ENCODE measurements around the gene IMMT.
A peak's percentile ranks its signal among the peaks of the same experiment; 100 is the strongest.
"Not testable (repeated sequence)": the region's sequence is repeated elsewhere in the genome, so short reads cannot be mapped to it uniquely, and the experiment has no call there.

Gene IMMT

DNA sequence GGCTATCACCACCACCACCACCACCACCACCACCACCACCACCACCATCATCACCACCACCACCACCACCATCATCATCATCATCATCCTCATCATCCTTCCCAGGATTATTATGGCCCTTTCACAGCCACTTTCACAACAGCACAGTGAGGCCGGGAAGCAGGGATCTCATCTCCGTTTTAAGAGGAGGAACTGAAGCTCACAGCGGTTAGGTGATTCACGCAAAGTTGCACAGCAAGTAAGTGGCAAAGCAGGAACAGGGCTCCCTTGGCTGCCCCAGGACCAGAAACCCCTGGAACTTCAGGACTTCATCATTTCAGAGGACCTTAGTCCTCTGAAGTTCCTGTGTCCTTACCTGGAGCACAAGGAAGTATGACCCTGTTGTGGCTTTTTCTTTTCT, 30.8 kb upstream of the IMMT start:
- no peak for DNase-seq (ENCODE audit: low read depth)

DNA sequence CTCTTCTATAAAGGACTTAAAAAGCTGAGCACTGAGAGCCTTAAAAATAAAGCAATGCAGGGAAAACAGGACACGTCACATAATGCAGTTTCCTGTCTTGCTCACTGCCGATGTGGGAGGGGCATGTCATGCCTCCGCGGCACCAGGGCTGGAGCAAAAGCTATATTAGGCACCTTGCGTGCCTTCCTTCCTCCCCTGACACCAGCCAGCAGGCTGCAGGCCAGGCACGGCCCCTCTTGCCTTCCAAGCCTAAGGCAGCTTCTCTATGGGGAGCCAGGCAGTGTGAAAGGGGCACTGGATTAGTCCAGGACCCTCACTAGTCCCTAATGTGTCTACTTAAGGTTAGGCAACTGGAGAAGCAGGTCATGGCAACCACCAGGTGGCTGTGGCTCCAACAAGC, 30.3 kb upstream of the IMMT start:
- no peak for DNase-seq (ENCODE audit: low read depth)

- no peak for DNase-seq (ENCODE audit: low read depth)
Measured at GRCh38 chr2:86224645-86225355, 29.5 kb upstream of the IMMT start.

DNA sequence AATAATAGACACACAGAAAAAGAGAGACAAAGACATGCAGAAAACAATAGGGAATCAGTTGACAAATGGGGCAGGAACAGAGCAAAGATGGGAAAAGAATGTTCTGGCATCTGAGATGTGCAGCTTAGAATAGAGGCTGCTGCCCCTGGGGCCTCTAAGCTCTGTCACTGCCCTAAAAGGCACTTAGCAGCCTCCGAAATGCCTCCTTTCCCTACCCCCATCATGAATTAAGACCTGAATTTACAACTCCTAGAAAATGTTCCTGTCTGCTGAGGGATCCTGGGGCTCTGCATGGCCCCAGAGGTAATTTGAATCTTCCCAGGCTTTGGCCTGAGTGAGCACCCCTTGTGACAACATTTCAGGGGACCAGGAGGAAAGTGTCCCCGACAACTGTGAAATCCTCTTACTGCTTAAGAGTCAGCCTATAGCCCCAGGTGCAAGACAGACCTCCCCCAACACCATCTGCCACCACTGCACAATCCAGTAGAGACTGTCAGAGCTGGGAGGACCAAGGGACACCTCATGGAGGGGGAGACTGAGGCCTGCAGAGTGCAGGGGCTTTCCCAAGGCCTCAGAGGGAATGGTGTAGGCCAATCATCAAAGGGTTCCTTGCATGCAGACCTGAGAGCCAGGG, 28.8 kb upstream of the IMMT start:
- DNase-seq (ENCODE audit: low read depth): no peak

GRCh38 chr2:86223140-86223926, 28.1 kb upstream of the IMMT start:
- DNase-seq (ENCODE audit: low read depth): peak; percentile 42

DNA sequence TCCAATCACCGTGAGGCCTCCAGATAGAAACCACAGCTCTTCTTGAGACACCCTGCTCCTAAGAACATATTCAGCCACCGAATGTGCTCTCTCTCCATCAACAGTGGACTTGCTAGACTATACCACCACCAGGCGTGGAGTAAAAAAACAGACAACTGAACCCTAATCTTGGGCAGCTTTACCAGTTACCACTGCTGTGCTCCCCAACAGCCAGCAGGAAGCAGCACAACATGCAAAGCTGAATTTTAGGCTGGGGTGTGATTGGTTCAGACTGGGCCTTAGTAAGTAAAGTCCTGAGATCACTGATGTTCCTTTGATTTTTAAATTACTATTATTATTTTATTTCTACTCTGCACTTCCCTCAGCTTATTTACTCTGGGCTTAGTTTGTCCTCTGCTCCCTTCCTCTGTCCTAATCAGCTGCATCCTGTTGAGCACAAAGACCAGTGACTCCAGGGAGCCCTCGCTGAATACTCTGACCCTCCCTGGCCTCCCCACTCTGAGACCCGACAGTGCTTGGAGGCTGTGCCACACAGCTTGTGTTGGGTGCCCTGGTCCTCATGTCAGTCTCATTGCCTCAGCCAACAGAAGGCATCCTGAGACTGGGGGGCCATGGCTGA, 25.9 kb upstream of the IMMT start:
- DNase-seq (ENCODE audit: low read depth): peak; percentile 55

- DNase-seq (ENCODE audit: low read depth): no peak
Measured at GRCh38 chr2:86219896-86220295, 24.6 kb upstream of the IMMT start.

DNA sequence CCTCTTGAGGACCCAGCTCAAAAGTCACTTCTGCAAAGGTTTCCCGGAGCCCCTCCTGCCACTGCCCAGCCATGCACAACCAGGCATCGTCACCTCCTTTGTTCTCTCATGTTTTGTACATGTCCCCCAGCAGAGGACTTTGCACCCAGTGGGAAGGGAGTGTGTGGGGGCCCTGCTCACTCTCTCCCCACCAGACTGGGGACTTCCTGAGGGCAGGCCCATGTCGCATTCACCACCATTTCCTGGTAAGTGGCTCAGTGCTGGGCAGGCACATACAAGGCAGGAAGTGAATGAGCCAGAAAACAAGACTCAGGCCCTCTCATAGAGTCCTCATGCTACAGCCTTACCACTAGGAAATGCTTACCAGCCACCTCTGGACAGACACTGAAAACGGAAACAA, 22.9 kb upstream of the IMMT start:
- DNase-seq (ENCODE audit: low read depth): no peak

DNA sequence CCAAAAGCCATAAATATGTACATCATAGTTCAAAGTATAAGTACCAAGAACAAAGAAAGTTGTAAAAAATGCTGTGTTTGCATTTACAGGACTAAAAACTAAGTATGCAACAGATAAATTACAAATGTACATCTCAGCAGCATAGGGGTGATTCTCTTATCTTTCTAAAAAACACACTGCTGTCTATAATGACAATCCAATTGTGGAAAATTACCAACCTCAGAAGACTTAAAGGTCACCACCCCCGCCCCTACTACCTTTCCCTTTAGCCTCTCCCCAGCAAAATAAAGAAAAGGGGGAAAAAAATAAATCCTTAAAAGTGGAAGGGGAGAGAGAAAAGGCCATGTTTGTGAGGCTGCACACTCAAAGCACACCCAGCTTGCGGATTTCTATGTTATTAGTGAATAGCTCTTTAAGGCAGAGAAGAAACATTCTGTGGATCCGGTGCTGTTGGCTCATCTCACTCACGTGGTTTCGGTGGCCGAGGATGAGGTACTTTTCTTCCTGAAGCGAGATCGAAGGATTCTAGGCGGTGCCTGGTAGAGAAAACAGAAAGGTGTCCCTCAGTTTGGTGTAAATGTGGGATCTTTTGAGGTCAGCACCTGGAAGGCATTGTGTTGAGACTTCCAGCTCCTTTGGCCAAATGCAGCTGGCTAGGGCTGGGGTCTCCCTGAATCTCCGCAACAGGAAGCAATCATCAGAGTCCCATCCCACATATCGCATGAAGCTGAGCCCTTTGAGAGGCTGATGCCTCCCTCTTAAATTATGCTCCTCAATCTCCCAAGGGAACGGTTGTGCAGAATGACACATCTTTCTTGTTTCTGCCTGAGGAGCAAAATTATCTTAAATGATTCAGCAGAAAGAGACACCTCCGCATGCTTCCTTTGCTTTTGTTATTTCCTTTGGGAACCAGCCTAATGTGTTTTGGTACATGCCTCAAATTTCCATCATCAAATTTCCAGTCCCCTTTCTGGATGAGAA, 21.6 kb upstream of the IMMT start:
- DNase-seq (ENCODE audit: low read depth): peak; percentile 39

GRCh38 chr2:86214503-86214832, 19.2 kb upstream of the IMMT start:
- no peak for DNase-seq (ENCODE audit: low read depth)

DNA sequence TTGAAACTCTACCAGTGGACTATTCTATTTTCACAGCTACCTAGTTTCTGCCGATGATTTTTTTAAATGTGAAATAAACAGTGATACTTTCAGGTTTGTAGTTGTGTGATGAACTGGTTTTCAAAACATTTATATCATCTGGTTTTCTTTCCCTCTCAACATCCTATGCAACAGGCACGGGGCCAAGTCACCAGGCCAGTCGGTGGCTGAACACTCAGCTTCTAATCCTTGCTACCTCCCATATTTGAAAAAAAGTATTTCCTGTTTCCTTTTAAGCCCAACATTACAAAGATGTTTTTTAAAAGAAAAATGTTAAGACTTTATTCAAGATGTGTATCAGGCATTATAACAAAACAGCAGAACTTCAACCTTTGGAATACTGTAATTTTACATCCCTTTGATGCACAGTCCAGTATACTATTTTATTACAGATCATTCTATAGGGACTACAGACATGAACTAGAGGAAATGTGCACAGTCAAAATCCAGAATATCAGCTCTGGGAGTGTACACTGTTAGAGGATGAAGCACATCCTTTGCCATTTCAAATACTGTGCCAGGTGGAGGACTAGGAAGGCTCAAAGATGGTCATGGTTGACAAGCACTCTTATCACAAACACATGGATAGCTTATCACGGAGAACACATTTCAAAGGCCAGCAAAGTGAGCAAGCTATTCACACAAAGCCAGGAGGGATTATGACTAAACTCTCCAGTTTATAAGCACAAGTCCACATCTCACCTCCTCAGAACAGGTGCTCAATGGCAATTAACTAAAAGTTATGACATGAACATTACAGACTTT, 18.6 kb upstream of the IMMT start:
- no peak for DNase-seq (ENCODE audit: low read depth)

DNA sequence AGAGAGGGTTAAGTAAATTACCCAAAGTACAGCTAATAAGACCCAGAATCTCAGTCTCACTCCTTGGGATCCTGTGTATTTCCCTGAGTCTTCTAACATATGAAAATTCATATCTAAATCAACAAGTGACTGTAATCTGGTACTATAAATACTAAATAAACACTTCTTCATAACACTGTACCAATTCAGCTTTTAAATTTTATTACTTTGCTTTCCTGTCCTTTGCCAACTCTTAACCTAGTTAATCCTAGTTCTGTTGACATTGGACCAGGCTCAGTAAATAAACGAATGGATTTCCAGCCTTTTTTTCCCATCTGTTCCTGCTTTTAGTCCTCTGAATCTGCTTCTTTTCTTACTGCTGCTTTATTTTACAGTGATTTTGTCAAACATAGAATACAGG, 17.8 kb upstream of the IMMT start:
- DNase-seq (ENCODE audit: low read depth): no peak

DNA sequence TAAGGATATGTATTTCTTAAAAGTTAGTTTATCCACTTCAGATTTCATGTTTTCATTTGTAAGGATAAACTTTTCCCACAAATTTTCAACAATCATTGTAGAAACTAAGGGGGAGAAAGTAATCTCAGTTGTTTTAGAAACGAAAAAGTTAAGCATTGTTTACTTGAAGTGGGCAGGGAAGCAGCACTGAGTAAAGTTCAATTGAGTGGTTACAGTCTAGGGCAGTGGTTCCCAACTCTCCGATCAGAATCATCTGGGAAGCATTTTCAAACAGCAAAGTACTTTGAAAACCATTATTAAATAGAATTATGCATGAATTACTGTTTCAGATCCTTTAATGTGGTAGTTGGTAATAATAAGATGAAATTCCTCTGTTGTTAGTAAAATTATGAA, 16.5 kb upstream of the IMMT start:
- no peak for DNase-seq (ENCODE audit: low read depth)

GRCh38 chr2:86211033-86211795, 16.0 kb upstream of the IMMT start:
- DNase-seq (ENCODE audit: low read depth): no peak

- DNase-seq (ENCODE audit: low read depth): no peak
Measured at GRCh38 chr2:86204458-86204857, 9.2 kb upstream of the IMMT start.

- no peak for DNase-seq (ENCODE audit: low read depth)
Measured at GRCh38 chr2:86203614-86204013, 8.4 kb upstream of the IMMT start.

DNA sequence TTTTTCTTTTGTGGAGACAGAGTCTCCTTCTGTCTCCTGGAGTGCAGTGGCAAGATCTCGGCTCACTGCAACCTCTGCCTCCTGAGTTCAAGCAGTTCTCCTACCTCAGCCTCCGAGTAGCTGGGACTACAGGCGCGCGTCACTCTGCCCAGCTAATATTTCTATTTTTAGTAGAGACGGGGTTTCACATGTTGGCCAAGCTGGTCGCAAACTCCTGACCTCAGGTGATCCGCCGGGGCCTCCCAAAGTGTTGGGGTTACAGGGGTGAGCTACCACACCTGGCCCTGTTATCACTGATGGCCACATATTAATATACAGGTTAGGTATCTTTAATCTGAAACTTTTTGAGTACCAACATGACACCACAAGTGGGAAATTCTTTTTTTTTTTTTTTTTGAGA, 7.4 kb upstream of the IMMT start:
- no peak for DNase-seq (ENCODE audit: low read depth)

GRCh38 chr2:86202336-86202692, 7.1 kb upstream of the IMMT start:
- no peak for DNase-seq (ENCODE audit: low read depth)

DNA sequence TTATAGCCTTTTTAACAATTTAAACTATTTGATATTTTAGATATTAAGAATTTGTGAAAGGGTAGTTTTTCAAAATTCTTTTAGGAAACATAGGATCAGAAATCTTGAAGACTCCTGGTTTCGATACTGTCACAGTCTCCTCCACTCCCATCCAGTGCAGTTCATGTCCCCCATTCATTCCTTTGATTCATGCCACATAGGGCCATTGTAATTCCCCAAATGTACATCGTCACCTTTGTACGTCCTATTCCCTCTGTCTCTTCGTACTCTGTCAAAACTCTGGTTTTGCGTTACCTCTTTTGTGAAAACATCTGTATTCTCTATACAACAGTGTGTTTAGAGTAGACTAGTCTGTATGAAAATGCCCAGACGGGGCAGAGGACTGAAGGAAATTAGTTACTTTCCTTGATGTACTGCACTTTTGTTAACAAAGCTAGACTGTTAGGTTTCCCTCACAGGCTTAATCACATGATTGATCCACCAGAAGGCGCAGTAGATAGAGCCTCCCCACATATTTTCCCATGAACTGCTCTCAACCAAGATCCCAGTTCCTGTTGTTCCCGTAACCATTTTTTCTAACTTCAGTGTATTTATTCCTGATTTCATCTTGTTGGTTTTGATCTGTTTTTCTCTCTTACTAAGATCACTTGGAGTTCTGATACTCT, 6.5 kb upstream of the IMMT start:
- no peak for DNase-seq (ENCODE audit: low read depth)

DNA sequence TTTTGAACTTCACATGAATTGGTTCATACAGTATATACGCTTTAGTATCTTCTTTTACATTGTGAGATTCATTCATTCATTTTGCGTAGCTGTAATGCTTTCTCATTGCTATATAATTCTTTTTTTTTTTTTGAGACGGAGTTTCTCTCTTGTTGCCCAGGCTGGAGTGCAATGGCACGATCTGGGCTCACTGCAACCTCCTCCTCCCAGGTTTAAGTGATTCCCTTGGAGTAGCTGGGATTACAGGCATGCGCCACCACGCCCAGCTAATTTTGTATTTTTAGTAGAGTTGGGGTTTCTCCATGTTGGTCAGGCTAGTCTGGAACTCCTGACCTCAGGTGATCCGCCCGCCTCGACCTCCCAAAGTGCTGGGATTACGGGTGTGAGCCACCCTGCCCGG, 5.3 kb upstream of the IMMT start:
- DNase-seq (ENCODE audit: low read depth): not testable (repeated sequence)
